Measurements from ENCODE around the gene TERB2. TPM values are rescaled to one million over a fixed set of nuclear protein-coding genes. Genes with fewer than 3 reads are reported as not detected.
"Not testable (repeated sequence)": the region's sequence is repeated elsewhere in the genome, so short reads cannot be mapped to it uniquely, and the experiment has no call there.

The TERB2 gene
- total RNA-seq, 1 donor from 2014 or later: not detected

- no peak for DNase-seq (ENCODE audit: low spot score in 2 of 2)
- no peak for FAIRE-seq
Measured at GRCh38 chr15:44999105-44999504, 42.6 kb downstream of the TERB2 start.

GRCh38 chr15:45001180-45001579 is 44.7 kb downstream of the TERB2 start:
- not testable (repeated sequence) for DNase-seq (ENCODE audit: low spot score in 2 of 2); FAIRE-seq

GRCh38 chr15:45003731-45004410 is 47.4 kb downstream of the TERB2 start:
- FAIRE-seq; DNase-seq (ENCODE audit: low spot score in 2 of 2): not testable (repeated sequence)

- FAIRE-seq; DNase-seq (ENCODE audit: low spot score in 2 of 2): not testable (repeated sequence)
Measured at GRCh38 chr15:45004590-45005175, 48.2 kb downstream of the TERB2 start.

GRCh38 chr15:45009046-45009445 is 52.6 kb downstream of the TERB2 start:
- no peak for FAIRE-seq
- DNase-seq (ENCODE audit: low spot score in 2 of 2): no peak

- not testable (repeated sequence) for FAIRE-seq; DNase-seq (ENCODE audit: low spot score in 2 of 2)
Measured at GRCh38 chr15:45015114-45015513, 58.6 kb downstream of the TERB2 start.

GRCh38 chr15:45020222-45020900 is 63.9 kb downstream of the TERB2 start:
- DNase-seq (ENCODE audit: low spot score in 2 of 2); FAIRE-seq: not testable (repeated sequence)

- not testable (repeated sequence) for FAIRE-seq; DNase-seq (ENCODE audit: low spot score in 2 of 2)
Measured at GRCh38 chr15:45020901-45021259, 64.4 kb downstream of the TERB2 start.

GRCh38 chr15:45021348-45021747 is 64.9 kb downstream of the TERB2 start:
- FAIRE-seq: no peak
- no peak for DNase-seq (ENCODE audit: low spot score in 2 of 2)

GRCh38 chr15:45022871-45023658 is 66.6 kb downstream of the TERB2 start, which contains the start of gene SORD:
TSS of gene SORD (plus strand) at chr15:45023195. CDS start at chr15:45023284, 89 bp downstream.
- FAIRE-seq (no peak), DNase-seq (ENCODE audit: low spot score in 2 of 2) (peak; percentile 79 to 95)

- FAIRE-seq: no peak
Measured at GRCh38 chr15:45023659-45024225, 67.3 kb downstream of the TERB2 start.

GRCh38 chr15:45024649-45025048 is 68.2 kb downstream of the TERB2 start:
- DNase-seq (ENCODE audit: low spot score in 2 of 2); FAIRE-seq: not testable (repeated sequence)

More at GRCh38 chr15:45023659-45024225, 67.3 kb downstream of the TERB2 start:
- DNase-seq (ENCODE audit: low spot score in 2 of 2): no peak

- DNase-seq (ENCODE audit: low spot score in 2 of 2); FAIRE-seq: not testable (repeated sequence)
Measured at GRCh38 chr15:45025627-45026026, 69.1 kb downstream of the TERB2 start.

GRCh38 chr15:45026651-45027190 is 70.2 kb downstream of the TERB2 start:
- DNase-seq (ENCODE audit: low spot score in 2 of 2) (no peak), FAIRE-seq (no peak)

GRCh38 chr15:45027220-45027619 is 70.7 kb downstream of the TERB2 start:
- no peak for DNase-seq (ENCODE audit: low spot score in 2 of 2)
- no peak for FAIRE-seq

Small RNA genes within 50 kb of the gene (small RNA-seq; reads per million reads assigned to genes)
- gene RNU1-78P (not detected), gene RNU6-1108P (not detected), gene RNU6-1332P (not detected), gene RNU6-966P (not detected)

Other genes starting within 250 kb of the TERB2 start
- not detected for gene PATL2, start 245.4 kb upstream of the TERB2 start, total RNA-seq
- gene B2M, start 245.2 kb upstream of the TERB2 start, total RNA-seq: 295 TPM
- 40.4 TPM for gene TRIM69, start 220.2 kb upstream of the TERB2 start, total RNA-seq
- gene SORD, start 66.5 kb downstream of the TERB2 start, total RNA-seq: 4.5 TPM
- not detected for gene DUOX2, start 157.5 kb downstream of the TERB2 start, total RNA-seq
- not detected for gene DUOXA2, start 157.6 kb downstream of the TERB2 start, total RNA-seq
- not detected for gene DUOXA1, start 173.2 kb downstream of the TERB2 start, total RNA-seq
- gene DUOX1, start 173.3 kb downstream of the TERB2 start, total RNA-seq: not detected
- 49.3 TPM for gene SHF, start 231.3 kb downstream of the TERB2 start, total RNA-seq

Measured in frontal cortex (tissue), 4 donors.